Measurements from ENCODE around the gene TAGLN.
A peak's percentile ranks its signal among the peaks of the same experiment; 100 is the strongest.

TAGLN gene

DNA sequence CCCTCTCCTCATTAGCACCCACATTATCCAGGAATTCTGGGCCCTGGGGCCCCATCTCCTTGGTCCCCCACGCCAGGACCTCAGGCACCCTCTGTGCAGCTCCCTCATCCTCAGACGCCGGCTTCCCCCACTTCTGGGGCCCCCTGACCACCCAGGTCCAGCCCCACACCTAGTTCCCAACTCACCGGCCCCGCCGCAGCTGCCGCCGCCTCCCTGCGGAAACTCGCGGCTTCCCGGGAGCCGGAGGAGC lies 32.6 kb downstream of the TAGLN start, which contains the start of gene PCSK7:
TSS of gene PCSK7 (minus strand) at position 232 of the 250 bp plus-strand sequence. CDS start 2,229 bp downstream, outside the sequence.
- H3K4me1 ChIP-seq (ENCODE audit: low read length): peaks cover 16% of the 10 kb centered on the region; the same call in 1 of the 2 replicates
- peak within 1 kb of the TSS; percentile 92 for H3K9ac ChIP-seq (ENCODE audit: low read length)
- no peaks in the 10 kb centered on the region for H4K20me1 ChIP-seq (ENCODE audit: insufficient read depth, low read length)
- no peaks in the 10 kb centered on the region for H3F3A ChIP-seq (ENCODE audit: insufficient read depth, low read length)
- H3K9me2 ChIP-seq (replicated peaks; ENCODE audit: insufficient read depth, low read length): no peaks in the 10 kb centered on the region
- peak within 1 kb of the TSS; percentile 95 for H3K4me3 ChIP-seq (ENCODE audit: low read length)
- peak within 1 kb of the TSS; percentile 55; the same call in 1 of the 2 replicates for H3K27ac ChIP-seq (ENCODE audit: low read length)
- DNase-seq: no peak
- H3K4me2 ChIP-seq (ENCODE audit: low read depth, low read length): peak within 1 kb of the TSS; percentile 98
- peaks cover 3% of the 10 kb centered on the region; the same call in 1 of the 2 replicates for H3K36me3 ChIP-seq (replicated peaks; ENCODE audit: insufficient read depth, low read length)
- TF ChIP-seq, protein P1, sequence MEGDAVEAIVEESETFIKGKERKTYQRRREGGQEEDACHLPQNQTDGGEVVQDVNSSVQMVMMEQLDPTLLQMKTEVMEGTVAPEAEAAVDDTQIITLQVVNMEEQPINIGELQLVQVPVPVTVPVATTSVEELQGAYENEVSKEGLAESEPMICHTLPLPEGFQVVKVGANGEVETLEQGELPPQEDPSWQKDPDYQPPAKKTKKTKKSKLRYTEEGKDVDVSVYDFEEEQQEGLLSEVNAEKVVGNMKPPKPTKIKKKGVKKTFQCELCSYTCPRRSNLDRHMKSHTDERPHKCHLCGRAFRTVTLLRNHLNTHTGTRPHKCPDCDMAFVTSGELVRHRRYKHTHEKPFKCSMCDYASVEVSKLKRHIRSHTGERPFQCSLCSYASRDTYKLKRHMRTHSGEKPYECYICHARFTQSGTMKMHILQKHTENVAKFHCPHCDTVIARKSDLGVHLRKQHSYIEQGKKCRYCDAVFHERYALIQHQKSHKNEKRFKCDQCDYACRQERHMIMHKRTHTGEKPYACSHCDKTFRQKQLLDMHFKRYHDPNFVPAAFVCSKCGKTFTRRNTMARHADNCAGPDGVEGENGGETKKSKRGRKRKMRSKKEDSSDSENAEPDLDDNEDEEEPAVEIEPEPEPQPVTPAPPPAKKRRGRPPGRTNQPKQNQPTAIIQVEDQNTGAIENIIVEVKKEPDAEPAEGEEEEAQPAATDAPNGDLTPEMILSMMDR (IDR thresholded peaks at IDR 0.05; ENCODE audit: low read length): no peak
- TF ChIP-seq EZH2 (optimal IDR thresholded peaks at IDR 0.05; ENCODE audit: low read depth, low read length) (no peak), EZH2phosphoT487 (IDR thresholded peaks at IDR 0.05; ENCODE audit: low read length) (no peak)
- H3K79me2 ChIP-seq (ENCODE audit: low read length): peaks cover 32% of the 10 kb centered on the region
- H3K9me3 ChIP-seq (replicated peaks; ENCODE audit: insufficient read depth, low read length): no peaks in the 10 kb centered on the region
- H3K27me3 ChIP-seq (replicated peaks; ENCODE audit: insufficient read depth, low read length): no peaks in the 10 kb centered on the region
- H2AFZ ChIP-seq (ENCODE audit: low read length): peak within 1 kb of the TSS; percentile 87

DNA sequence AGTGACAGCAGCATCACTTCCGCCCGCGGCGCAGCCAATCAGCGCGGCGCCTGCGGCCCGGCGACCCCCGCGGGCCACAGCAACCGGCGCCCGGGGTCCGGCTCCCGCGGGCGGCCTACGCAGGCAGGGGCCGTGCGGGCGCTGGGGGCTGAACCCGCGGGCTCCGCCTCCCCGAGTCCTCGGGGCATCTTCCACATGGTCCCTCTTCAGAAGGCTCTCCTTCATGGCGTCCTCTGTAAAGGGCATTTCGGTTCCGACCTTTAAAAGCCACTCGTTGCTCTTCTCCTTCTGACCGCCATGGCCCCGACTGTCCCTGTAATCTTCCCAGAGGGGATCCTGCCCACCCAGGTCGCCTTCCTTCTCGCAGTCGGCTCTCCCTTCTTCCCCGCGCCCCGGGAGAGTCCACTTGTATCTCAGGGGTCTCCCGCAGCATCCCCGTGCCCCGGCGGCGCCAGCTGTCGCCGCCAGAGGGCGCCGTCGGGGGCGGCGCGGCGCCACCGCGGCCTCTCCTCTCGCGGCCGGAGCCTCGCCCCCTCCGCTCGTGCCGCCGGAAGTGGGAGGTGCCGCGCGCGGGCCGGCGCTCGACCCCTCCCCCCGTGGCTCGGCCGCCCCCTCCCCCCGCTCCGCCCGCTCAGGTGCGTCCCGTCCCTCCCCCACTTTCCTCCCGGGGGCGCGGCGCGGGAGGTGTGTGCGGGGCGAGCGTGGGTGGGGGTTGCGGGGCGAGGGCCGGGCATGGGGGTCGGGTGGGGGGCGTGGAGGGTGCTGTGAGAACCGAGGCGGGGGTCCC lies 33.1 kb downstream of the TAGLN start, which contains the start of gene RNF214:
TSS of gene RNF214 (plus strand) at position 580 of the 787 bp plus-strand sequence. CDS start 1,602 bp downstream, outside the sequence.
- Histone ChIP-seq H3K27ac (ENCODE audit: low read length) (peak within 1 kb of the TSS; percentile 55; the same call in 1 of the 2 replicates), H3K4me1 (ENCODE audit: low read length) (peaks cover 16% of the 10 kb centered on the region; the same call in 1 of the 2 replicates), H3K36me3 (replicated peaks; ENCODE audit: insufficient read depth, low read length) (0 out of 2 replicates have a peak, but pooled peaks cover 3% of the 10 kb centered on the region), H3K9me3 (replicated peaks; ENCODE audit: insufficient read depth, low read length) (no peaks in the 10 kb centered on the region), H3K4me2 (ENCODE audit: low read depth, low read length) (peak within 1 kb of the TSS; percentile 98), H3K4me3 (ENCODE audit: low read length) (peak within 1 kb of the TSS; percentile 95), H3K9me2 (replicated peaks; ENCODE audit: insufficient read depth, low read length) (no peaks in the 10 kb centered on the region), H3F3A (ENCODE audit: insufficient read depth, low read length) (no peaks in the 10 kb centered on the region), H4K20me1 (ENCODE audit: insufficient read depth, low read length) (no peaks in the 10 kb centered on the region), H3K79me2 (ENCODE audit: low read length) (peaks cover 32% of the 10 kb centered on the region), H3K9ac (ENCODE audit: low read length) (peak within 1 kb of the TSS; percentile 92), H2AFZ (ENCODE audit: low read length) (peak within 1 kb of the TSS; percentile 87), H3K27me3 (replicated peaks; ENCODE audit: insufficient read depth, low read length) (no peaks in the 10 kb centered on the region)
- TF ChIP-seq, protein P1 (IDR thresholded peaks at IDR 0.05; ENCODE audit: low read length): peak; percentile 73
- TF ChIP-seq EZH2 (optimal IDR thresholded peaks at IDR 0.05; ENCODE audit: low read depth, low read length): no peak
- DNase-seq: peak; percentile 82

DNA sequence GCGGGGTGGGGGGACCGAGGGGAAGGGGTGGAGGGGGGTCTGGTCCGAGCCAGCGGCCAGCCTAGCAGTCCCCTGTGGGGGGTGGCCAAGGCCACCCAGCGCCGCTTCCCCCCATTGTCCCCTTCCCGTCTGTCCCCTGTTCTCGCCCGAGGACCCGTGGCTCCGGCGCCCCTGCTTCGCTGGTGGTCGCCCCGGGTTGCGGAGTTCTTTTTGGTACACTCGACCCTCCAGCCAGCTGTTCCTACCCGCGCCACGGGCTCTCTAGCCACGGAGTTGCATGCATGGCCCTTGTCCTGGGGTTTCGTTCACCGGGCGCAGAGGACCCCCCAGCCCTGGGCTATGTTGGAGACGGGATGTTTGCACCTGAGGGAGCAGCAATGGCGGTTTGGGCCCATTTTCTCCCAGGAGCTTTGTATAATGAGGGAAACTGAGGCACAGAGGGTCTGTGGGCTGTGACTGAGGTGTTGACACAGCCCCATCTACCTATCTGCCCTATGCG lies 33.8 kb downstream of the TAGLN start:
- Histone ChIP-seq H3K9me2 (replicated peaks; ENCODE audit: insufficient read depth, low read length) (no peaks in the 10 kb centered on the region), H3K36me3 (replicated peaks; ENCODE audit: insufficient read depth, low read length) (0 out of 2 replicates have a peak, but pooled peaks cover 3% of the 10 kb centered on the region), H3K27me3 (replicated peaks; ENCODE audit: insufficient read depth, low read length) (no peaks in the 10 kb centered on the region), H4K20me1 (ENCODE audit: insufficient read depth, low read length) (no peaks in the 10 kb centered on the region), H3K9ac (ENCODE audit: low read length) (peak overlapping the region; percentile 68), H3K4me2 (ENCODE audit: low read depth, low read length) (peak overlapping the region; percentile 98), H3K4me3 (ENCODE audit: low read length) (peak overlapping the region; percentile 95), H2AFZ (ENCODE audit: low read length) (peak overlapping the region; percentile 80), H3F3A (ENCODE audit: insufficient read depth, low read length) (no peaks in the 10 kb centered on the region), H3K79me2 (ENCODE audit: low read length) (peaks cover 32% of the 10 kb centered on the region), H3K9me3 (replicated peaks; ENCODE audit: insufficient read depth, low read length) (no peaks in the 10 kb centered on the region), H3K27ac (ENCODE audit: low read length) (no peak overlapping the region), H3K4me1 (ENCODE audit: low read length) (peaks cover 16% of the 10 kb centered on the region; the same call in 1 of the 2 replicates)
- no peak for DNase-seq
- no peak for TF ChIP-seq EZH2 (optimal IDR thresholded peaks at IDR 0.05; ENCODE audit: low read depth, low read length)
- TF ChIP-seq, protein P1 (IDR thresholded peaks at IDR 0.05; ENCODE audit: low read length): no peak

All from MM.1S (cell line).